Endothelial cell of umbilical vein (primary cell): Measurements from ENCODE around the gene NAXE. TPM values are rescaled to one million over a fixed set of nuclear protein-coding genes. Genes with fewer than 3 reads are reported as not detected.

Source experiments
- BruUV-seq: library from RNA; stranded (reverse); fragments of 400-500 nt; replicated peaks from 2 replicates; lab custom pipeline; 2021; lab: Mats Ljungman, UMichigan
- CTCF ChIA-PET: fragments of 300-600, 350-600 bp; sonication (Branson Sonifier 250); formaldehyde crosslinking; loops from one replicate; lab custom pipeline; 2021; ENCODE audit warnings: antibody characterized with exemption, inconsistent platforms; lab: Charles Lee
- POLR2A ChIA-PET: fragments of 300-600, 350-600 bp; sonication (Branson Sonifier 250); formaldehyde crosslinking; loops from one replicate; lab custom pipeline; 2021; ENCODE audit warnings: antibody characterized with exemption, inconsistent platforms; lab: Charles Lee
- DNase-seq: peaks from one replicate; pipeline ENCODE4 v3.0.0-alpha.2; 2011; ENCODE audit warnings: low read depth, low spot score
- FAIRE-seq: peaks from 2 replicates; lab custom pipeline; 2011; peaks lifted over from hg19 to GRCh38; lab: Jason Lieb, UNC
- H2AFZ ChIP-seq: 2 replicates; pipeline ENCODE4 v1.6.0; 2012; ENCODE audit warnings: low read depth, low read length, control low read depth, inconsistent platforms
- H3K27ac ChIP-seq: 2 replicates; pipeline ENCODE4 v1.5.1; 2011; ENCODE audit warnings: low read depth, mild to moderate bottlenecking, control low read depth, low read length, moderate library complexity; ENCODE audit not compliant: insufficient read depth
- H3K27me3 ChIP-seq, 2 experiments: 2 replicates each; pipeline versions ENCODE4 v1.6.0 to v1.6.1; 2011; ENCODE audit warnings: low read length in 2 of 2, mixed read lengths in 1 of 2; ENCODE audit not compliant: control insufficient read depth in 2 of 2, insufficient read depth in 2 of 2
- H3K36me3 ChIP-seq, 2 experiments: 2 replicates in 1 of 2; 3 replicates in 1 of 2; pipeline ENCODE4 v1.5.1; 2011; ENCODE audit warnings: low read length in 2 of 2, mild to moderate bottlenecking in 1 of 2, moderate library complexity in 1 of 2; ENCODE audit not compliant: control insufficient read depth in 2 of 2, insufficient read depth in 2 of 2; ENCODE audit errors: extremely low read depth in 1 of 2
- H3K4me1 ChIP-seq: 3 replicates; pipeline ENCODE4 v1.5.1; 2011; ENCODE audit warnings: mild to moderate bottlenecking, low read length; ENCODE audit not compliant: control insufficient read depth, insufficient read depth; ENCODE audit errors: extremely low read depth
- H3K4me2 ChIP-seq: 2 replicates; pipeline ENCODE4 v1.6.1; 2011; ENCODE audit warnings: low read length, control low read depth, mixed read lengths; ENCODE audit not compliant: insufficient read depth
- H3K4me3 ChIP-seq, 3 experiments: fragments of 200-600 bp in 1 of 3; sonication (generic), shearing (Covaris generic) in 1 of 3; replicated peaks in 1 of 3; 2 replicates each; pipeline ENCODE4 v1.5.1; 2011 to 2016; ENCODE audit warnings: control low read depth in 3 of 3, low read length in 3 of 3, mild to moderate bottlenecking in 2 of 3, inconsistent platforms in 1 of 3, low read depth in 1 of 3, moderate library complexity in 1 of 3; ENCODE audit not compliant: insufficient read depth in 1 of 3
- H3K79me2 ChIP-seq: 2 replicates; pipeline ENCODE4 v1.6.0; 2012; ENCODE audit warnings: low read length, inconsistent platforms; ENCODE audit not compliant: control insufficient read depth, insufficient read depth
- H3K9ac ChIP-seq: replicated peaks from 2 replicates; pipeline ENCODE3; 2011; ENCODE audit warnings: low read length, control low read depth; ENCODE audit not compliant: insufficient read depth; ENCODE audit errors: extremely low read depth
- H3K9me1 ChIP-seq: replicated peaks from 3 replicates; pipeline ENCODE4 v1.6.0; 2011; ENCODE audit warnings: mild to moderate bottlenecking, low read length; ENCODE audit not compliant: control insufficient read depth, insufficient read depth; ENCODE audit errors: extremely low read depth
- H3K9me3 ChIP-seq: replicated peaks from 2 replicates; pipeline ENCODE4 v1.5.1; 2012; ENCODE audit warnings: low read length, inconsistent platforms; ENCODE audit not compliant: control insufficient read depth, insufficient read depth
- H4K20me1 ChIP-seq: replicated peaks from 2 replicates; pipeline ENCODE3; 2011; ENCODE audit warnings: mild to moderate bottlenecking, low read length; ENCODE audit not compliant: control insufficient read depth, insufficient read depth; ENCODE audit errors: extremely low read depth
- GATA2 ChIP-seq: IDR thresholded peaks from 2 replicates; pipeline ENCODE4 v1.7.0; 2011; ENCODE audit warnings: low read depth, mild to moderate bottlenecking, moderate library complexity, mixed read lengths, low read length; ENCODE audit not compliant: insufficient read length, insufficient read depth
- JUN ChIP-seq: IDR thresholded peaks from 2 replicates; pipeline ENCODE4 v1.6.1; 2011; ENCODE audit warnings: borderline replicate concordance, low read depth; ENCODE audit not compliant: insufficient read length, insufficient read depth
- POLR2AphosphoS5 ChIP-seq: IDR thresholded peaks from 2 replicates; pipeline ENCODE4 v1.6.1; 2012; ENCODE audit warnings: low read depth, mild to moderate bottlenecking, control low read depth, low read length, moderate library complexity; ENCODE audit not compliant: insufficient read depth
- dilution Hi-C: fragments of 300-500 bp; cut with MboI; formaldehyde crosslinking; loops from one replicate; pipeline ENCODE4 v1.15.0; 2019; ENCODE audit warnings: low sequenced_read_pairs; ENCODE audit not compliant: extremely low pct_ligation_motif_present
- intact Hi-C: fragments of 100-400 bp; cut with micrococcal nuclease; formaldehyde crosslinking; loops from one replicate; pipeline ENCODE4 v1.10.0; 2022
- polyA plus RNA-seq, 4 experiments: library from polyadenylated mRNA; depleted of rRNA in 3 of 4; stranded (reverse) in 3 of 4; unstranded in 1 of 4; fragments of >200 nt; gene quantifications; 2 replicates each; pipeline versions ENCODE4 v1.2.1 to v1.2.3, GENCODE V29; 2011 to 2012; ENCODE audit warnings: missing spikeins in 1 of 4
- total RNA-seq: library from RNA; stranded (reverse); gene quantifications from 2 replicates; pipeline ENCODE4 v1.2.3, GENCODE V29; 2021
- TF ChIP-seq, protein P1 (sequence below), 2 donors: IDR thresholded peaks; 1 replicate in 1 of 2; 2 replicates in 1 of 2; pipeline ENCODE4 v1.5.1; 2011; ENCODE audit warnings: low read length in 2 of 2, mild to moderate bottlenecking in 2 of 2, moderate library complexity in 2 of 2, control low read depth in 1 of 2, inconsistent platforms in 1 of 2, low read depth in 1 of 2; ENCODE audit not compliant: insufficient read depth in 1 of 2; ENCODE audit errors: extremely low read depth in 1 of 2

Gene NAXE
- total and polyA plus RNA-seq, 2 donors (not counting 3 experiments of a cell fraction or from before 2014, with no cell fraction given), result 76.2 to 187 TPM

DNA sequence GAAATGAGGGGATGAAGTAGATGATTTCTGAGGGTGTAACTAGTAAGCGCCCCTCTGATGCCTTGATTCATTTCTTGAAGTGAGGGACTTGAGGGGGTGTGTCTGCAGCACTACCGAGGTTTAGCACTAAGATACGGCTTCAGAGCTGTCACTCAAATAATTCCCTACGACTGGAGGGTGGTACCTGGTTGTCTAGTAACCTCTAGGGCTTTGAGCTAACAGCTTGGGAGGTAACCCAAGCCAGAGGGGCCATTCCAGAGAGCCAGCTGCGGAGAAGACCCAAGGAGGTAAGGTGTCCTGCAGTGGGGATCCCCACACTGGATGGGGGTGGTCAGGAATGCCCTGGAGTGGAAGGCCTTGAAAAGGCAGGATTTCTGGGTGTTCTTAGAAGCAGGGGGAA, 12.1 kb upstream of the NAXE start, which contains the start of gene TTC24:
TSS of gene TTC24 (plus strand) at position 252 of the 400 bp plus-strand sequence. CDS start 1,642 bp downstream, outside the sequence.
- BruUV-seq, result no TSS peak
- H3K4me1 ChIP-seq, result no peaks in the 10 kb centered on the region
- DNase-seq (no peak), FAIRE-seq (no peak)
- no peaks in the 10 kb centered on the region for H4K20me1 ChIP-seq
- H3K9me3 ChIP-seq, result no peaks in the 10 kb centered on the region
- CTCF ChIA-PET, result interaction anchor here (1.3 to 4.9 kb wide), 7 partner anchors 12 to 194 kb away, joined by 3 to 25 read pairs (median 5); partner anchors contain the start of gene NAXE
- H3K27ac ChIP-seq, result no peak within 1 kb of the TSS
- no peaks in the 10 kb centered on the region for H3K36me3 ChIP-seq
- H3K79me2 ChIP-seq, result no peaks in the 10 kb centered on the region
- H3K9me1 ChIP-seq, result no peaks in the 10 kb centered on the region
- no peak within 1 kb of the TSS for H3K9ac ChIP-seq
- no peak within 1 kb of the TSS for H3K4me2 ChIP-seq
- no peak within 1 kb of the TSS for H2AFZ ChIP-seq
- no peak within 1 kb of the TSS for H3K4me3 ChIP-seq
- intact Hi-C loops (no loop called here), dilution Hi-C loops (no loop called here)
- POLR2A ChIA-PET, result interaction anchor here (1.4 kb wide), 1 partner anchor 9 kb away, joined by 5 read pairs; no protein-coding TSS in a partner anchor
- no peak for TF ChIP-seq POLR2AphosphoS5
- TF ChIP-seq, protein P1, sequence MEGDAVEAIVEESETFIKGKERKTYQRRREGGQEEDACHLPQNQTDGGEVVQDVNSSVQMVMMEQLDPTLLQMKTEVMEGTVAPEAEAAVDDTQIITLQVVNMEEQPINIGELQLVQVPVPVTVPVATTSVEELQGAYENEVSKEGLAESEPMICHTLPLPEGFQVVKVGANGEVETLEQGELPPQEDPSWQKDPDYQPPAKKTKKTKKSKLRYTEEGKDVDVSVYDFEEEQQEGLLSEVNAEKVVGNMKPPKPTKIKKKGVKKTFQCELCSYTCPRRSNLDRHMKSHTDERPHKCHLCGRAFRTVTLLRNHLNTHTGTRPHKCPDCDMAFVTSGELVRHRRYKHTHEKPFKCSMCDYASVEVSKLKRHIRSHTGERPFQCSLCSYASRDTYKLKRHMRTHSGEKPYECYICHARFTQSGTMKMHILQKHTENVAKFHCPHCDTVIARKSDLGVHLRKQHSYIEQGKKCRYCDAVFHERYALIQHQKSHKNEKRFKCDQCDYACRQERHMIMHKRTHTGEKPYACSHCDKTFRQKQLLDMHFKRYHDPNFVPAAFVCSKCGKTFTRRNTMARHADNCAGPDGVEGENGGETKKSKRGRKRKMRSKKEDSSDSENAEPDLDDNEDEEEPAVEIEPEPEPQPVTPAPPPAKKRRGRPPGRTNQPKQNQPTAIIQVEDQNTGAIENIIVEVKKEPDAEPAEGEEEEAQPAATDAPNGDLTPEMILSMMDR (IDR thresholded peaks at IDR 0.05; ENCODE audit: extremely low read depth in 1 of 2, insufficient read depth in 1 of 2, low read depth in 1 of 2, low read length in 2 of 2), result no peak
- no peak for TF ChIP-seq JUN
- TF ChIP-seq GATA2, result no peak
- H3K27me3 ChIP-seq, result peaks cover 4 to 6% of the 10 kb centered on the region in 2 experiments
